22Rv1 (cell line): ENCODE results near the gene MCF2L.

Experiments
- CTCF ChIP-seq: fragments of 450-650 bp; IDR thresholded peaks from 2 replicates; pipeline ENCODE4 v1.5.1; 2017; ENCODE audit warnings: mild to moderate bottlenecking
- ZFX ChIP-seq: fragments of 450-650 bp; IDR thresholded peaks from 2 replicates; pipeline ENCODE4 v1.6.1; 2017; ENCODE audit warnings: antibody characterized with exemption, borderline replicate concordance

GRCh38 chr13:113023694-113024430, 54.8 kb downstream of the MCF2L start:
- no peak for TF ChIP-seq CTCF
- no peak for TF ChIP-seq ZFX
